ENCODE data around the gene DHRS9.

DNA sequence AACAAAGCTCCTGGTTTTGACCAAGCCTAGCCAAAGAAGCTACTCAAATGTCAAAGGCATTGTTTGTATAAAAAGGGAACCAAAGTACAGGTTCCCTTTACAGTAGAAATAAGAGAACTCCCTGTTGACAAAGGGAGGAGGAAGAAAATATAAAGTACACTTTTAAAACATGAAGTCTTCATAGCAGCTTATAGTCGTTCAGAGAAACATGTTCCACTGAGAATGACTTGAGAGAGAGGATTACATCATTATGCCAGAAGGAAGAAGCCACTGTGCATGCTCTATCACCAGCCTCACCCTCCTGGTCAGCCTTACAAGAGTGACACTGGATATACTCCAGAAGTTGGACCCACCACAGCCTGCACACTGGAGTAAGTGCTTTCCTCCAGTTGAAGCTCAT is 2.5 kb upstream of the DHRS9 start:
- TF ChIP-seq POLR2AphosphoS5 (IDR thresholded peaks at IDR 0.05; ENCODE audit: low read depth) (no peak), EZH2 (IDR thresholded peaks at IDR 0.05; ENCODE audit: low read depth, unreplicated experiment) (no peak), JUNB (IDR thresholded peaks at IDR 0.05; ENCODE audit: unreplicated experiment) (no peak), REST (IDR thresholded peaks at IDR 0.05; ENCODE audit: unreplicated experiment) (no peak), EZH2phosphoT487 (IDR thresholded peaks at IDR 0.05; ENCODE audit: unreplicated experiment) (no peak)
- TF ChIP-seq, protein P1, sequence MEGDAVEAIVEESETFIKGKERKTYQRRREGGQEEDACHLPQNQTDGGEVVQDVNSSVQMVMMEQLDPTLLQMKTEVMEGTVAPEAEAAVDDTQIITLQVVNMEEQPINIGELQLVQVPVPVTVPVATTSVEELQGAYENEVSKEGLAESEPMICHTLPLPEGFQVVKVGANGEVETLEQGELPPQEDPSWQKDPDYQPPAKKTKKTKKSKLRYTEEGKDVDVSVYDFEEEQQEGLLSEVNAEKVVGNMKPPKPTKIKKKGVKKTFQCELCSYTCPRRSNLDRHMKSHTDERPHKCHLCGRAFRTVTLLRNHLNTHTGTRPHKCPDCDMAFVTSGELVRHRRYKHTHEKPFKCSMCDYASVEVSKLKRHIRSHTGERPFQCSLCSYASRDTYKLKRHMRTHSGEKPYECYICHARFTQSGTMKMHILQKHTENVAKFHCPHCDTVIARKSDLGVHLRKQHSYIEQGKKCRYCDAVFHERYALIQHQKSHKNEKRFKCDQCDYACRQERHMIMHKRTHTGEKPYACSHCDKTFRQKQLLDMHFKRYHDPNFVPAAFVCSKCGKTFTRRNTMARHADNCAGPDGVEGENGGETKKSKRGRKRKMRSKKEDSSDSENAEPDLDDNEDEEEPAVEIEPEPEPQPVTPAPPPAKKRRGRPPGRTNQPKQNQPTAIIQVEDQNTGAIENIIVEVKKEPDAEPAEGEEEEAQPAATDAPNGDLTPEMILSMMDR (conservative IDR thresholded peaks at IDR 0.05; ENCODE audit: low read depth in 2 of 2), result no peak
- TF ChIP-seq, protein P2, sequence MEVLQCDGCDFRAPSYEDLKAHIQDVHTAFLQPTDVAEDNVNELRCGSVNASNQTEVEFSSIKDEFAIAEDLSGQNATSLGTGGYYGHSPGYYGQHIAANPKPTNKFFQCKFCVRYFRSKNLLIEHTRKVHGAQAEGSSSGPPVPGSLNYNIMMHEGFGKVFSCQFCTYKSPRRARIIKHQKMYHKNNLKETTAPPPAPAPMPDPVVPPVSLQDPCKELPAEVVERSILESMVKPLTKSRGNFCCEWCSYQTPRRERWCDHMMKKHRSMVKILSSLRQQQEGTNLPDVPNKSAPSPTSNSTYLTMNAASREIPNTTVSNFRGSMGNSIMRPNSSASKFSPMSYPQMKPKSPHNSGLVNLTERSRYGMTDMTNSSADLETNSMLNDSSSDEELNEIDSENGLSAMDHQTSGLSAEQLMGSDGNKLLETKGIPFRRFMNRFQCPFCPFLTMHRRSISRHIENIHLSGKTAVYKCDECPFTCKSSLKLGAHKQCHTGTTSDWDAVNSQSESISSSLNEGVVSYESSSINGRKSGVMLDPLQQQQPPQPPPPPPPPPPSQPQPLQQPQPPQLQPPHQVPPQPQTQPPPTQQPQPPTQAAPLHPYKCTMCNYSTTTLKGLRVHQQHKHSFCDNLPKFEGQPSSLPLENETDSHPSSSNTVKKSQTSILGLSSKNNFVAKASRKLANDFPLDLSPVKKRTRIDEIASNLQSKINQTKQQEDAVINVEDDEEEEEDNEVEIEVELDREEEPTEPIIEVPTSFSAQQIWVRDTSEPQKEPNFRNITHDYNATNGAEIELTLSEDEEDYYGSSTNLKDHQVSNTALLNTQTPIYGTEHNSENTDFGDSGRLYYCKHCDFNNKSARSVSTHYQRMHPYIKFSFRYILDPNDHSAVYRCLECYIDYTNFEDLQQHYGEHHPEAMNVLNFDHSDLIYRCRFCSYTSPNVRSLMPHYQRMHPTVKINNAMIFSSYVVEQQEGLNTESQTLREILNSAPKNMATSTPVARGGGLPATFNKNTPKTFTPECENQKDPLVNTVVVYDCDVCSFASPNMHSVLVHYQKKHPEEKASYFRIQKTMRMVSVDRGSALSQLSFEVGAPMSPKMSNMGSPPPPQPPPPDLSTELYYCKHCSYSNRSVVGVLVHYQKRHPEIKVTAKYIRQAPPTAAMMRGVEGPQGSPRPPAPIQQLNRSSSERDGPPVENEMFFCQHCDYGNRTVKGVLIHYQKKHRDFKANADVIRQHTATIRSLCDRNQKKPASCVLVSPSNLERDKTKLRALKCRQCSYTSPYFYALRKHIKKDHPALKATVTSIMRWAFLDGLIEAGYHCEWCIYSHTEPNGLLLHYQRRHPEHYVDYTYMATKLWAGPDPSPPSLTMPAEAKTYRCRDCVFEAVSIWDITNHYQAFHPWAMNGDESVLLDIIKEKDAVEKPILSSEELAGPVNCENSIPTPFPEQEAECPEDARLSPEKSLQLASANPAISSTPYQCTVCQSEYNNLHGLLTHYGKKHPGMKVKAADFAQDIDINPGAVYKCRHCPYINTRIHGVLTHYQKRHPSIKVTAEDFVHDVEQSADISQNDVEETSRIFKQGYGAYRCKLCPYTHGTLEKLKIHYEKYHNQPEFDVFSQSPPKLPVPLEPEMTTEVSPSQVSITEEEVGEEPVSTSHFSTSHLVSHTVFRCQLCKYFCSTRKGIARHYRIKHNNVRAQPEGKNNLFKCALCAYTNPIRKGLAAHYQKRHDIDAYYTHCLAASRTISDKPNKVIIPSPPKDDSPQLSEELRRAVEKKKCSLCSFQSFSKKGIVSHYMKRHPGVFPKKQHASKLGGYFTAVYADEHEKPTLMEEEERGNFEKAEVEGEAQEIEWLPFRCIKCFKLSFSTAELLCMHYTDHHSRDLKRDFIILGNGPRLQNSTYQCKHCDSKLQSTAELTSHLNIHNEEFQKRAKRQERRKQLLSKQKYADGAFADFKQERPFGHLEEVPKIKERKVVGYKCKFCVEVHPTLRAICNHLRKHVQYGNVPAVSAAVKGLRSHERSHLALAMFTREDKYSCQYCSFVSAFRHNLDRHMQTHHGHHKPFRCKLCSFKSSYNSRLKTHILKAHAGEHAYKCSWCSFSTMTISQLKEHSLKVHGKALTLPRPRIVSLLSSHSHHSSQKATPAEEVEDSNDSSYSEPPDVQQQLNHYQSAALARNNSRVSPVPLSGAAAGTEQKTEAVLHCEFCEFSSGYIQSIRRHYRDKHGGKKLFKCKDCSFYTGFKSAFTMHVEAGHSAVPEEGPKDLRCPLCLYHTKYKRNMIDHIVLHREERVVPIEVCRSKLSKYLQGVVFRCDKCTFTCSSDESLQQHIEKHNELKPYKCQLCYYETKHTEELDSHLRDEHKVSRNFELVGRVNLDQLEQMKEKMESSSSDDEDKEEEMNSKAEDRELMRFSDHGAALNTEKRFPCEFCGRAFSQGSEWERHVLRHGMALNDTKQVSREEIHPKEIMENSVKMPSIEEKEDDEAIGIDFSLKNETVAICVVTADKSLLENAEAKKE (CRISPR knock-in tag; IDR thresholded peaks at IDR 0.05), result no peak
